Cerebellar cortex (tissue), 1 donor: ENCODE data around the gene IL22RA2.

Source experiments
- DNase-seq: peaks from one replicate; pipeline ENCODE4 v3.0.0-alpha.2; 2015; ENCODE audit warnings: low spot score

IL22RA2 gene

DNA sequence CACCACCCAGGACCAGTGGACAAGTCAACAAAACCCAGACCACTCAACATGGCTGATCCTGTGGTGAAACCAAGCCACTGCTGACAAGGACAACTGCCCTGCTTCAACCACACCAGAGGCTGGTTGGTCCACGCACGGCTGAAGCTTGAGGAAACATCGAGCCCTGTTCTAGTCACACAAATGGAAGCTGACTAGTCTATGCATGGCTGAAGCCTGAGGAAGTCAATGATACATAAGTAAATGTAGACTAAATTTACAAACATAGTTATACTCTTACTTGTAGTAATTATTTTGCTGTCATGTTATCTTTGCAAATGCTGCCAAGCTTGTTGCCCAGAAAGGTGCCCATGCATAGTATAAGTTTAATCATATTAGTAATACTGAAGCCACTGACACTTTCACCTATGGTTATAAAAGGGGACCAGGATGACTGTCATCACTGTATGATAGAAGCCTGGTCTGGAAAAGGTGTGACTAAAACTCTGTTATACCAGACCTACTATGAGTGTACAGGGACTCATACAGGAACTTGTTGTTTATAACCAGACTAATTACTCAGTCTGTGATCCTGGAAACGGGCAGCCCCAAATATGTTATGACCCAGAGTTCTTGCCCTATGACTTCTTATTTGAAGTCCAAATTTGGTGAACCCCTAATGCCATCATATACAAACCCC is 5.6 kb downstream of the IL22RA2 start:
- no peak for DNase-seq

DNA sequence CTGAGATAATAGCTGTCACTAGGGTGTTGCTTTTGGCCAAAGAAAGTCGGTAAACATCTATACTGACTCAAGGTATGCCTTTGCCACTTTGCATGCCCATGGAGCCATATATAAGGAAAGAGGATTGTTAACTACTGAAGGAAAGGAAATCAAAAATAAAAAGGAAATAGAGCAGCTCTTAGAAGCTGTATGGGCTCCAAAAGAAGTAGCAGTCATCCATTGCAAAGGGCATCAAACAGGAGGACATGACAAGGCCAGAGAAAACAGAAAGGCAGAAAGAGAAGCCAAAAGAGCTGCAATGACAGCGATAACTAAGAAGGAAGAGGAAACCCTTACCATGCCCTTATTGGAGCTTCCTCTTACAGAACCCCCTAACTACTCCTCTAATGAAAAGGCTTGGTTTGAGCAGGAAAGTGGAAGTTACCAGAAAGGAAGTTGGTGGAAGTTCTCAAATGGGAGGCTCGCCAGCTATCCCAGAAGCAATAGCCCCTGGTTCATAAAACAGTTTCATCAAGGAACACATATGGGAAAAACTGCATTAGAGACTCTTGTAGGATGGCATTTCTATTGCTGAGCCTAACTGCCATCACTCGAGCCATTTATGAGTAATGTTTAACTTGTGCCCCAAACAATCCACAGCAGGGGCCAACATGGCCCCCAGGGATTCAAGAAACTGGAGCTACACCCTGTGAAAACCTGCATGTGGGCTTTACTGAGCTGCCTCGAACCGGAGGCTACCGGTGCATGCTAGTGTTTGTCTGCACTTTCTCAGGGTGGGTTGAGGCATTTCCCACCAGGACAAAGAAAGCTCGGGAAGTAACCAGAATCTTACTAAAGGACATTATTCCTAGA is 7.0 kb downstream of the IL22RA2 start:
- DNase-seq: no peak

DNA sequence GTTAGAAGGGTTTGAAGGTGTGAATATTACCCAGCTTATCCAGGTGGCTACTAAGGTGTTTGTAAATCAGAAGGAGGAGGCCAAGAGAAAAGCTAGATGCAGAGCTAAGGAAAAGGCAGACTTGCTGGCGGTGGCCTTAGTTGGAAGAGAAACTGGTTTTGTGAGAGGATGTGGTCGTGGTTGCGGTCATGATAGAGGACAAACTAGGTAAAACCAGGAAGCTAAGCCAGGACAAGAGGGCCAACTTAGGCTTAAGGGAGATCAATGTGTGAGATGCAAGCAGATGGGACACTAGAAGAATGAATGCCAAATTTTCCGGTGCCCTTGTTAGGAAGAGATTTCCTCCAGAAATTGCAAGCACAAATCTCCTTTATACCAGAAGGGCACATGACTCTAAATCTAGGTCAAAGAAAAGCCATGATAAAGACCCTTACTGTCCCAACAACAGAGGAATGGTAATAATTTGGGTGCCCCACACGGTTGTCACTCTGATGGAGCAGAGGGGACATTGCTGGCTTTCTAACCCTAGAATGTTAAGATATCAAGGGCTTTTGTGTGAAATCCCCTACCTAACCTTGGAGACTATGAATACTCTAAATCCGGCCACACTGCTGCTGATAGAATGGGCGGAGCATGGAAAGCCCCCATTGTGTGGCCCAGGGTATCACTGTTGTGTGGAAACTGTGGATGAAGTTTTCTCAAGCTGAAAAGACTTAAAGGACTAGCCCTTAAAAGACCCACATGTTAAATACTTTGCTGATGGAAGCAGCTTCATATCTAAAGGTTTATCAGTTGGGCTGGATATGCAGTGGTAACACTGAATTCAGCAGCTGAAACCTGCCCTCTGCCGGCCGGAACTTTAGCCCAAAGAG is 7.8 kb downstream of the IL22RA2 start:
- peak; percentile 1 for DNase-seq

DNA sequence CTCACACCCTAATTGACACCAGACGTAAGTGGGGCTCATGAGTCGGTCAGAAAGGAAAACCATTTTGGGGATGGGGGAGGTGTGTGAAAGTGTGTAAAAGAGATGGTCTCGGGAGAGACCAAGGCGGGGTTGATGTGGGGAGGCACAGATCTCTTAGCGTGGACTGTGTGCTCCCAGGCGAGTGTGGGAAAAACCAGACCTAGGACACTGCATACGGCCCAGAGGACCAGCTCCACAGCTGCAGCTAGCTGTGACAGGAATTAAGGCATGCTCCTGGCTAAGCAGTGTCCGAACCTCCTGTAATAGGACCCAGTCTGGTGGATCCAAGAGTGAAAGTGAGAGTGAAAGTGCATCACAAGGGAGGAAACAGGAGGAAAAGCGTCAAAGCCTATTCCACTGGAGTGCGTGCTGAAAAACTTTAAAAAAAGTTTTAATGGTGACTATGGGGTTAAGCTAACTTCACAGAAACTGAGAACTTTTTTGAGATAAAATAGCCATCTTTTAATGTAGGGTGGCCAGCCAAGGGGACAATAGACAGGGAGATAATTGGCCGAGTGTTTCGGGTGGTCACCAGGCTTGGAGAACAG is 9.6 kb downstream of the IL22RA2 start:
- no peak for DNase-seq

DNA sequence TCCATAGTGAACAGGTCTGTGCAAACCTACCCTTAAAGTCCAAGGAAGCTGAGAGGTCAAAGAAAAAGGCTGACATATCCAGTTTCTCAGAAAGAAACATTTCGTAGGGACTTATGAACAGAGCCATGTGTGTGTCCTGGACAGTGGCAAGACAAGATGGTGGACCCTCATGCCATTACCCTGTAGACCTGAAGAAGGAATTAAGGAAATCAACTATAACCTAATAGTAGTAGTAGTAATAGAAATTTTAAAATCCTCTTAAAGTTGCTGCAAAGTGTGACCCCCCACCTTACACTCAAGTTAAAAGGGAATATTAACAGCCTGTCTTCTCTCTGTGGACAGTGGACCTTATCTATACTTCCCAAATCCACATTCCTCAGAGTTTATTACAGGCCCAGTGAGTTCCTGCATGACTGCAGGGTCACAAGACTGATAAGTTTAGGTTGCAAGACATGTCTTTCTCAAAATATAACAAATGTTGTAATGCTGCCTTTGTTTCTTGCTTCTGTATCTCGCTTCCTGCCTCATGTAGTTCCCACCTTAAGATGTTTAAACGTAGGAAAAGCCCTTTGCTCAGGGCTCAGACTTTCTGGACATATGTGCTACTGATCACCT is 10.6 kb downstream of the IL22RA2 start:
- DNase-seq: no peak

DNA sequence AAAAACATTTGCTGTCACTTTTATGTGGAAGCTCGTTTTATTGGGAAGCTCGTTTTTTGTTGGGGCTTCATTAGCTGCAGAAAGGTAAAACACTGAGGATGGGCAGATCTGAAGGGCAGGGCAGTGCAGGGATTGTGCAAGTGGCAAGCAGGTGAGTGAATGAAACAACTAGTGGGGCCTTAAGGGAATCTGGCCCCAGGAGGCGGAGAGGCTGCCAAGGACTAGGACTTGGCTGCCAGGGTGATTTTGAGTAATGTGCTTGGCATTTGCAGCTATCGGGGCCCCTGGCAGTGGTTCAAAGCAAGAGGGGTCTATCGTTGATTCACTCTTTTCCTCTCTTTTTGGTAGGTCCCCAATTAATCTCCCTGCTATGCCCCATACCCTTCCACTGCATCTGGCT is 11.5 kb downstream of the IL22RA2 start:
- no peak for DNase-seq

DNA sequence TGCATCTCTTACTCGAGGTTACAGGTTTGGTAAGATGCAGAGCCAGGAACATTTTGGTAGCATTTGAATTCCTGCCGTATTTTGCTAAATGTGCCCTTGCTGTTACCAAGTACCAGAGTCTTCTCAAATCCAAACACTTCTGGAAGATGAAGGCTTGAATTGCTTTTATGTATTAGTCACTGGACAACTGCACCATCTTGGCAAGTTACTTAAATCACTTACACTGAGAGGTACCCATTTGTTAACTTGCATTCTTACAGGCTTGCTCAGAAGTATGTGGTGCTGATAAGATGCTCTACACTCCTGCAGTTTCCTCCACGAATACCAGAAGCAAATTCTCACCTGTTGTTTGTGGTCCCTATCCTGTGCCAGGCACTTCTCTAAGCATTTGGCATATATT is 12.7 kb downstream of the IL22RA2 start:
- DNase-seq: no peak

DNA sequence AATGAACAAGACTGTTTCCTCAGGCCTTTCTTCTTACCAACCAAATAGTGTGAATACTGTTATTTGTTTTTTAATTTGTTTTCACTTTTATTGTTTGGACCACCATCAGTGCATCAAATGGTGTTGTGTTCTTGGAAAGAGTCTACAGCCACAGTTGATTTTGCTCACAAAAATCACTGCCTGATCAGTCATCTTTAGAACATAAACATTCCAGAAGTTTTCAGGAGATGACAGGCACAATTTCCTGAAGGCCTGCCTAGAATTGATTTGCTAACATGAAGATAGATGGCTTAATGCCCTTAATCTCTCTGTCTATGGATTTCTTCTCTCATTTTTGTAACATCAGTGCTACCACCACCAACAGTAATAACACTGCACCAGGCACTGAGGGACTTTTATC is 13.5 kb downstream of the IL22RA2 start:
- no peak for DNase-seq

DNA sequence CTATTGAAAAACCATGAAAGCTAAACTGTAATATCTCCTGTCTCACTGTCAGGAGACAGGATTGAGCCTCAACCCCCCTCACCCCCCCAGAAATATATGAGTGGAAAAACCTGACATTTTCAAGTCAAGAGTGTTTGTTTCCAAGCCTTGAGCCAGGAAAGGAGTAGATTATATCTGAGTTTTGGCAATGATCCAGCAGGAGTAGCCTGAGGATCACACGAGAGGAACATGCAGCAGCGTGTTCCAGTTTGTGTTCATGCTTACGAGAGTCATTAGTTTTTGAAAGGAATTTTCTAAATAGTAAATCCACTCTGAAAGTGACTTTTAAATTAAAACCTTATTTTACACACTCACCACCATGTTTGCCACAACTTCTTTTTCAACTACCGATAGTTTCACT is 15.8 kb downstream of the IL22RA2 start:
- no peak for DNase-seq

DNA sequence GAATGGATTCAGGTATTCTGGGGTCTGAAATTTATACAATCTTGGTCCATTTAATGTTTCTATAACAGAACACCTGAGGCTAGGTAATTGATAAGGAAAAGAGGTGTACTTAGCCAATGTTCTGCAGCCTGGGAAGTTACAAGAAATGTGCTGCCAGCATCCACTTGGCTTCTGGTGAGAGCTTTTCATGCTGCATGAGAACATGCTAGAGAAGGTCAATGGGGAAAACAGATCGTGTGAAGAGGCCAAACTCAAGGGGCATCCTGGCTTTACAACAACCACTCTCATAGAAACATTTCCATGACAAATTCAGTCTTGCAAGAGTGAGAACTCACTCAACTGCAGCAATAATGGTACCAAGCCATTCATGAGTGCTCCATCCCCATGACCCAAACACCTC is 16.8 kb downstream of the IL22RA2 start:
- no peak for DNase-seq

DNA sequence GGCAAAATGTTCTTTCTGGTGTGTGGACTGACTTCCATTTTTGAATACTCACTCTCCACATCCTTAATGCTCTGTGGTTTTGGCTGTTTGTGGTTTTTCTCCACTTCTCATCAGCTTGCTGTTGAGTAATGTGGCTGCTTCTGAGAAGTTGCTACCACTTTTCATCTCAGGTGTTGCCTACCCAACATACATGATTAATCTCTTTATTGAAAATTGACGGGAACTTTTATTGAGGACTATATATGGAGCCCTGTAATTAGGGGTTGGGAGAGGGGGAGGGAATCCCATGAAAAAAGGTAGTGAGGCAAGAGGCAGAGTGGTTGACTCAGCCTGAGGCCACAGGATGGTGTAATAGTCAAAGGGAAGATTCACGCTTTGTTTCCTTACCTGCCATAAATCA is 17.6 kb downstream of the IL22RA2 start:
- DNase-seq: no peak

DNA sequence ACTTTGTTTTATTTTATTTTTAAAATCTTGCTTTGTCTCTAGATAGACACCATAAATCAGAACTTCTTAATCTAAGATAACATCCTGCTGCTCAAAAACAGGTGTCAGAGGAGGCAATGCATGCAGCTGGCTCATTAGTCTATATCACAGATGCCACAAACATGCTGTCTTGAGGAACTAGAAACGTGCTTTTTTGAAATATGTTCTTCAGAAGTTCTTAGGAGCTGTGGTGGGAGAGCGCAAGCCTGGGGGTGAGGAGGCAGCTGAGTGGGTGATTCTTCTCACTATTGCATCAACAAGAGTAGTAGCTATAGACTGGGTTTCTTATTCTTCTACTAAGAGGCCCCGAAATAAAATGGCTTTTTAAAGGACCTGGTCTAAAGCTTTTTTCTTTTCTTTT is 23.4 kb downstream of the IL22RA2 start:
- DNase-seq: no peak

DNA sequence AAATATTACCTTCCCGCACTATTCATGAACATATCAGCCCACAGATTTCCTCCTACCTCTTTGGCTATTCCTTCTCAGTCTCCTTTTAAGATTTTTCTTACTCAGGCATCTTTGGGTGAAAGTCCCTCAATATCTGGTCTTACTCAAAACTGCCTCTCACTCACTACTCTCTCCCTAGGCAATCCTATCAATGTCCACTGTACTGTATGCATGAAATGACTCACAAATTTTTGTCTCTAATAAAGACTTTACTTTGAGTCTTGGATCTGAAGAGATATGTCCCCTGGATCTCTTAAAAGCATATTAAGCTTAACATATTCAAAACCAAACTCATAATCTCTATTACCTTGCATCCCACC is 24.4 kb downstream of the IL22RA2 start:
- DNase-seq: no peak

DNA sequence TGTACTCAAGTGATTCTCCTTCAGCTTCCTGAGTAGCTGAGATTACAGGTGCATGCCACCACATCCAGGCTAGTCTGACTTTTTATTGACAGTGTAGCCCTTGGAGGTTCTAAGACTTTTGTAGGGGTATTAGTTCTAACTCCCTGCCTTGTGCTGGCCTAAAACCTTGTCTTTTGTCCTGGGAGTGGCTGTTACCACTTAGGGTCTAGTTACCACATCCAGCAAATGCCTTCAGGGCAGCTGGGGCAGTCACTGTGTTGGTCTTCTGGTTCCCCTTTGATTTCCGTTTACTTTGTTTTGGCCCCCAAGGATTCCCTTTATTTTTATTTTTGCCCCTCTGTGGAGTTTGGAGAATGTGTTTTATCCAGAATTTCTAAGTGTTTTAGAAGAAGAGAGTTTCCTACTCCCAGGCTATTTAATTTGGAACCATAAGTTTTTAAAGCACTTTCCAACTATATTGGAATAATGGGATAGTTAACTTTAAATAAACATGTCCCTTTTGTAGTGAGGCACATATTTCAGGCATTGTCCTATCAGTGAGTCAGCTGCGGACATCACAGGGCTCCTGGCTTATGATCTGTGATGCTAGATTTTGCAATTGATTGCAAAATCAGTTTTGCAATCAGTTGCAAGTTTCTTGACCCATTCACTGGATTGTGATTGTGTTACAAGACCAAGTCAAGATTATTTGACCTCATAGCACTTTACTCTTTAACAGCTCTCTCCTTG is 25.0 kb downstream of the IL22RA2 start:
- DNase-seq: no peak

DNA sequence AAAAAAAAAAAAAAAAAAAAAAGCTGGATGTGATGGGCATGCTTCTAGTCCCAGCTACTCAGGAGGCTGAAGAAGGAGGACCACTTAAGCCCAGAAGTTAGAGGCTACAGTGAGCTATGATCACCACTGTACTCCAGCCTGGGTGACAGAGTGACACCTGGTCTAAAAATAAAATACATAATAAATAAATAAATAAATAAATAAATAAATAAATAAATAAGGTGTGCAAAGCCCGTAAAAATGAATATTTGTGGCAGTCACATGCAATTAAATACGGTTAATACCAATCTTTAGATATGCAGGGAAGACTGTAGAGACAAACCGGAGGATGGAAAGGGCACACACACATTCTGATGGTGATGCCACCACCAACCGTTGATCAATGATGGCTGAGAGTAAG is 26.2 kb downstream of the IL22RA2 start:
- DNase-seq: no peak

DNA sequence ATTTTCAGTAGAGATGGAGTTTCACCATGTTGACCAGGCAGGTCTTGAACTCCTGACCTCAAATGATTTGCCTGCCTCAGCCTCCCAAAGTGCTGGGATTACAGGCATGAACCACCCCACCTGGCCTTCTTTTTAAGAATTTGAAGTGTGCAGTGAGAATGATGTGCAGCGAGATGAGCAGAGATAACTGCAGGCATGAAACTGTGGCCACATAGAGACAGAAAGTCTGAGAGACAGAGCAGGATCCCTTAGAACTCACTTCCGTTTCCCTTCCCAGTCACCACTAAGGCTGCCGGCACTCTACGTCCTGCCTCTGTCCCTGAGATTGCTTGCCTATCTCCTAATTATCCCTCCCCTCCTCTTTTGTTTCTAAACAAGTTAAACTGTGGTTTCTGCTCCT is 27.2 kb downstream of the IL22RA2 start:
- DNase-seq: no peak

DNA sequence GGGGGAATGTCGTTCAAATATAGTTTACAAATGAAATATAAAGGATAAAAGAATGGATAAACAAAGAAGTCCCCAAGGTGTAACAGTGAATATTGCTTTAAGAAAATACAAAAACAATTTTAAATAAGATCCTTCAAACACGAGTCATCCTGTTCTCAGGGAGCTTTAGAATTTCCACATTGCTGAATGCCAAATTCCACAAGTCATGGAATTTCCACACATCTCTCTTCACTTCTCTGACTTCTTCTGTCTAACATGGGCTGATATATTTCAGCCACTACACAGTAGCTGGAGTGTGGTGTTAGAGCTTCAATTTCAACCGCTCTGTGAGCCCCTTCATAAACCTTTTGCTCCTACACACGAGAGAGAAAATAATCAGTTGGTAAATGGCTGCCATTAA is 28.0 kb downstream of the IL22RA2 start:
- DNase-seq: no peak

DNA sequence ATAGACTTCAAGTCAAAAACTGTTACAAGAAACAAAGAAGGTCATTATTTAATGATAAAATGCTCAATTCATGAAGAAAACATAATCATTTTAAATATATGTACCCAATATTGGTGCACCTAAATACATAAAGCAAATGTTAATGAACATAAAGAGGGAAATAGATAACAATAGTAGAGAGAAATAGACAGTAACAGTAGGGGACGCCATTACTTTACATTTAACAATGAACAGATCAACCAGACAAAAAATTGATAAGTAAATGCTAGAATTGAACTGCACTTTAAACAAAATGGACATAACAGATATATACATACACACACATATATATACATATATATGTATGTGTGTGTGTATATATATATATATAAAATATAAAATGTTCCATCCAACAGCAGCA is 37.4 kb downstream of the IL22RA2 start:
- DNase-seq: no peak

DNA sequence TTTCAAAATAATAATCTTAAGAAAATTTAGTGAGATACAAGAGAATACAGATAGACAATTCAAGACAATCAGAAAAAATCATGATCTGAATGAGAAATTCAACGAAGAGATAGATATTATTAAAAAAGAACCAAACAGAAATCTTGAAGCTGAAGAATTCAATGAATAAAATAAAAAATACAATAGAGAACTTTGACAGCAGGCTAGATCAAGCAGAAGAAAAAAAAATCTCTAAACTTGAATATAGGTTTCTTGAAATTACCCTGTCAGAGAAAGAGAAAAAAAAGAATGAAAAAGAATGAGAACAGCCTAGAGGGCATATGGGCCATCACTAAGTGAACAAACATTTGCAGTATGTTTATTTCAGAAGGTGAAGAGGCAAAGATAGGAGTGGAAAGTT is 39.0 kb downstream of the IL22RA2 start:
- no peak for DNase-seq

DNA sequence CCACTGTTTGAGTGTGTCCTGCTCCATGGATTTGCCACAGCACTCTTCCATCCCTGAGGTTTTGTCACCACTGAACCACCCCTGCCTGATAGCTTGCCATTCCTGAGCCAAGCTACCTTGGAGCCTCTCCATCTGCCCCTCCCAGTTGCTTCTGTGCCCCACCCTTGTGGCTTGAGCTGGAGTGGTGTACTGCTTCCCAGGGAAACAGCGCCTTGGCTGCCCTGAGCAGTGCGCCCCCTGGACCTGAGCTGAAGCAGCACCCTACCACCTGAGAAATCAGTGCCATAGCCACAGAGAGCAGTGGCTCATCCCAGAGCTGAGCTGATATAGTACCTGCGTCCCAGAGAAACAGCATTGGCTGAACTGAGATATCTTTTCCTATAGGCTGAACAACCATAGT is 40.3 kb downstream of the IL22RA2 start:
- DNase-seq: no peak

DNA sequence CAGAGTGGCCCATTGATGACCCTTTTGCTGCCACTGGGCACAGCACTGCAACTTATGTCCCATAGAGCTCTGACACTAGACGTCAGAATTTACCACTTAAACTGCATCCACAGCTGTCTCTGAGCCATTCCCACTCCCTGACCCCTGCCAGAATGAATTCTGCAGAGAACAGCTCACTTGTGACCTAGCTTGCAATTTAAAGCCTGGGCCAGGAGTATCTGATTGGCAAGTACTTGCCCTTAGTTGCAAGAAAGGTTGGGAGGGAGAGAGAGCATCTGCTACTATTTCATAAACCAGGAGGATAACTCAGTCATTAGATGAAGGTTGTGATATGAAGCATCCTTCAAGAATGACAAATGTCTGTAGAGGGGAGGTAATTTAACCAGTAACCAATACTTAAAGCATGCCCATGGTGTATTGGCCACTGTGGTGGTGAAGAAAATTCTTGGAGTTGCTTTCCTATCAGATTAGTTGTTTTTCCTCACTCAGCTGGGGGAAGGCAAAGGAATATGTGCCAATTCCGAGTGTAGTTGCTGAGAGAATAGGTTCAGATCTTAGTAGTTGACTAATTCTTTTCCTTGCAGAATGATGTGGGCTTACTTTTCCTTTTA is 46.5 kb downstream of the IL22RA2 start:
- no peak for DNase-seq
